ENCODE measurements around the gene ABCE1.

GRCh38 chr4:145098675-145099037 is 545 bp downstream of the ABCE1 start:
- TF ChIP-seq CTCF (IDR thresholded peaks at IDR 0.05) (no peak), EP300 (IDR thresholded peaks at IDR 0.05) (no peak)

Data from tibial nerve (tissue), 4 donors.